MM.1S (cell line): ENCODE data around the gene ARPC3.
A peak's percentile ranks its signal among the peaks of the same experiment; 100 is the strongest.

Experiments
- DNase-seq: peaks from one replicate; pipeline ENCODE4 v3.0.0-alpha.2; 2015
- H2AFZ ChIP-seq: fragments of 300-600 bp; sonication (generic); 2 replicates; pipeline ENCODE4 v1.6.0; 2016; ENCODE audit warnings: antibody characterized with exemption, low read length
- H3F3A ChIP-seq: fragments of 300-600 bp; sonication (generic); 2 replicates; pipeline ENCODE4 v1.6.1; 2016; ENCODE audit warnings: mild to moderate bottlenecking, antibody characterized with exemption, low read length, moderate library complexity, mixed read lengths; ENCODE audit not compliant: insufficient read depth
- H3K27ac ChIP-seq: fragments of 300-600 bp; sonication (generic); 2 replicates; pipeline ENCODE4 v1.5.1; 2016; ENCODE audit warnings: mild to moderate bottlenecking, low read length
- H3K27me3 ChIP-seq: fragments of 300-600 bp; sonication (generic); replicated peaks from 2 replicates; pipeline ENCODE4 v1.6.0; 2016; ENCODE audit warnings: low read length; ENCODE audit not compliant: insufficient read depth
- H3K36me3 ChIP-seq: fragments of 300-600 bp; sonication (generic); replicated peaks from 2 replicates; pipeline ENCODE4 v1.6.1; 2016; ENCODE audit warnings: mild to moderate bottlenecking, low read length, mixed read lengths; ENCODE audit not compliant: insufficient read depth
- H3K4me1 ChIP-seq: fragments of 300-600 bp; sonication (generic); 2 replicates; pipeline ENCODE4 v1.6.1; 2016; ENCODE audit warnings: low read length, mixed read lengths
- H3K4me2 ChIP-seq: fragments of 300-600 bp; sonication (generic); 2 replicates; pipeline ENCODE4 v1.6.0; 2016; ENCODE audit warnings: low read depth, low read length
- H3K4me3 ChIP-seq: fragments of 300-600 bp; sonication (generic); 2 replicates; pipeline ENCODE4 v1.5.1; 2016; ENCODE audit warnings: low read length, mixed read lengths
- H3K79me2 ChIP-seq: fragments of 300-600 bp; sonication (generic); 2 replicates; pipeline ENCODE4 v1.6.1; 2016; ENCODE audit warnings: mixed run types, low read length, mixed read lengths
- H3K9ac ChIP-seq: fragments of 300-600 bp; sonication (generic); 2 replicates; pipeline ENCODE4 v1.6.1; 2016; ENCODE audit warnings: low read length, mixed read lengths
- H3K9me2 ChIP-seq: fragments of 300-600 bp; sonication (generic); replicated peaks from 2 replicates; pipeline ENCODE4 v1.6.1; 2016; ENCODE audit warnings: mild to moderate bottlenecking, low read length, mixed read lengths; ENCODE audit not compliant: insufficient read depth
- H3K9me3 ChIP-seq: fragments of 300-600 bp; sonication (generic); replicated peaks from 2 replicates; pipeline ENCODE4 v1.6.1; 2016; ENCODE audit warnings: mild to moderate bottlenecking, low read length, mixed read lengths; ENCODE audit not compliant: insufficient read depth
- H4K20me1 ChIP-seq: fragments of 300-600 bp; sonication (generic); 2 replicates; pipeline ENCODE4 v1.6.1; 2016; ENCODE audit warnings: mild to moderate bottlenecking, low read length, moderate library complexity, mixed read lengths; ENCODE audit not compliant: insufficient read depth
- EZH2 ChIP-seq: fragments of 300-600 bp; sonication (generic); optimal IDR thresholded peaks from 2 replicates; pipeline ENCODE3; 2017; ENCODE audit warnings: low read depth, mild to moderate bottlenecking, antibody characterized with exemption, low read length, mixed read lengths
- EZH2phosphoT487 ChIP-seq: fragments of 300-600 bp; sonication (generic); IDR thresholded peaks from 2 replicates; pipeline ENCODE4 v1.6.1; 2018; ENCODE audit warnings: antibody characterized with exemption, low read length
- TF ChIP-seq, protein P1 (sequence below): fragments of 300-600 bp; sonication (generic); IDR thresholded peaks from 2 replicates; pipeline ENCODE4 v1.5.1; 2016; ENCODE audit warnings: antibody characterized with exemption, low read length, mixed read lengths

The ARPC3 gene

GRCh38 chr12:110449799-110450497, at the start of gene ARPC3:
Gene ARPC3, minus strand, starts transcription at chr12:110450337. Its CDS starts 77 bp downstream, at chr12:110450260.
- H2AFZ ChIP-seq = peak within 1 kb of the TSS; percentile 61
- peaks cover 33% of the 10 kb centered on the region for H3K79me2 ChIP-seq
- peaks cover 8% of the 10 kb centered on the region; the same call in 1 of the 2 replicates for H3F3A ChIP-seq
- peak within 1 kb of the TSS; percentile 70; the same call in 1 of the 2 replicates for H3K27ac ChIP-seq
- peak within 1 kb of the TSS; percentile 77 for H3K9ac ChIP-seq
- peak within 1 kb of the TSS; percentile 49; the same call in 1 of the 2 replicates for H3K4me2 ChIP-seq
- H3K4me3 ChIP-seq = peak within 1 kb of the TSS; percentile 78
- DNase-seq = peak; percentile 87
- H3K9me3 ChIP-seq = no peaks in the 10 kb centered on the region
- H4K20me1 ChIP-seq = no peaks in the 10 kb centered on the region
- H3K27me3 ChIP-seq = no peaks in the 10 kb centered on the region
- TF ChIP-seq EZH2 (no peak), EZH2phosphoT487 (no peak)
- TF ChIP-seq, protein P1, sequence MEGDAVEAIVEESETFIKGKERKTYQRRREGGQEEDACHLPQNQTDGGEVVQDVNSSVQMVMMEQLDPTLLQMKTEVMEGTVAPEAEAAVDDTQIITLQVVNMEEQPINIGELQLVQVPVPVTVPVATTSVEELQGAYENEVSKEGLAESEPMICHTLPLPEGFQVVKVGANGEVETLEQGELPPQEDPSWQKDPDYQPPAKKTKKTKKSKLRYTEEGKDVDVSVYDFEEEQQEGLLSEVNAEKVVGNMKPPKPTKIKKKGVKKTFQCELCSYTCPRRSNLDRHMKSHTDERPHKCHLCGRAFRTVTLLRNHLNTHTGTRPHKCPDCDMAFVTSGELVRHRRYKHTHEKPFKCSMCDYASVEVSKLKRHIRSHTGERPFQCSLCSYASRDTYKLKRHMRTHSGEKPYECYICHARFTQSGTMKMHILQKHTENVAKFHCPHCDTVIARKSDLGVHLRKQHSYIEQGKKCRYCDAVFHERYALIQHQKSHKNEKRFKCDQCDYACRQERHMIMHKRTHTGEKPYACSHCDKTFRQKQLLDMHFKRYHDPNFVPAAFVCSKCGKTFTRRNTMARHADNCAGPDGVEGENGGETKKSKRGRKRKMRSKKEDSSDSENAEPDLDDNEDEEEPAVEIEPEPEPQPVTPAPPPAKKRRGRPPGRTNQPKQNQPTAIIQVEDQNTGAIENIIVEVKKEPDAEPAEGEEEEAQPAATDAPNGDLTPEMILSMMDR = peak; percentile 65
- no peaks in the 10 kb centered on the region for H3K36me3 ChIP-seq
- H3K4me1 ChIP-seq = no peaks in the 10 kb centered on the region
- H3K9me2 ChIP-seq = no peaks in the 10 kb centered on the region

DNA sequence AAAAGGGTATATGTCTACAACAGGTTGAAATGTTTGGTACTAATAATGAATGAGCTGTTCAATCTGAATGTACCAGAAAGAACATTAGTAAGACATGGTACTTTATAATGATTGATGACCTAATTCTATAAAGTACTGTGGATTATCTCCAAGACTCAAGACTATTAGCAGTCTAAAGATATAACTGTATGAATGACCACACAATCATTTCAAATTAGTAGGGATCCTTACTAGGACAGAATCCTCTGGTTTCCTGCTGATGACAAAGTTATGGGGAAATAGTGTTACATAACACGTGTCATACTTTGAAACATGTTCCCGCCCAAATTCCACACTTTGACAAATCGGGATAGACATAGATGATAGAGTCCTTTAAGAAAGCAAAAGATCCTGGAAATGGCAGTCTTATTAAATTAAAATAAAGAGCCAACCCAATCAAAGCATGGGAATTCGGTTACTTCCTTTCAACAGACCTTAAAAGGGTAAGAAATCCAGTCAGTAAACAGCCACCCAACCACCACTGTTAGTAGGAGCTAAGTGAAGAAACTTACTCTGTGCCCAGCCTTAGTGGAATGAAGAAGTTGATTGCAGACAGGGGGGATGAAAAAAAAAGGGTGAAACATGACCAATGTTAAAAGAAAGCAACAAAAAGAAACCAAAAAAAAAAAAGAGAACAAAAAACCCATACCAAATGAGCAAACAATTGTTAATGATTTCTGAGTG, 49.0 kb upstream of the ARPC3 start:
- Histone ChIP-seq H3K79me2 (peaks cover 43% of the 10 kb centered on the region), H3K36me3 (no peaks in the 10 kb centered on the region), H3K27ac (no peak overlapping the region), H3K9ac (no peak overlapping the region), H2AFZ (no peak overlapping the region), H3F3A (no peaks in the 10 kb centered on the region), H3K9me3 (no peaks in the 10 kb centered on the region), H3K27me3 (no peaks in the 10 kb centered on the region), H4K20me1 (no peaks in the 10 kb centered on the region), H3K4me1 (peaks cover 9% of the 10 kb centered on the region; the same call in 1 of the 2 replicates), H3K4me2 (no peak overlapping the region), H3K4me3 (no peak overlapping the region), H3K9me2 (no peaks in the 10 kb centered on the region)
- DNase-seq = no peak
- TF ChIP-seq EZH2 = no peak
- TF ChIP-seq, protein P1 = no peak
- TF ChIP-seq EZH2phosphoT487 = no peak

DNA sequence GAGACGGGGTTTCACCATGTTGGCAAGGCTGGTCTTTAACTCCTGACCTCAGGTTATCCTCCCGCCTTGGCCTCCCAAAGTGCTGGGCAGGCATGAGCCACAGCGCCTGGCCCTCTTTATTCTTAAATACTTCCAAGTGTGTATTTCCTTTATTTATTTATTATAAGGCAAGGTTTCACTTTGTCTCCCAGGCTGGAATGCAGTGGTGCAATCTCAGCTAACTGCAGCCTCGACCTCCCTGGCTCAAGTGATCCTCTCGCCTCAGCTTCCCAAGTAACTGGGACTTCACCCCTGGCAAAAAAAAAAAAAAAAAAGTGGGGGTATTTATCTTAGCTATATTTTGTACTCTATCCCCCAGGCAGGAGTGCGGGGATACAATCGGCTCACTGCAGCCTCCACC, 25.3 kb upstream of the ARPC3 start:
- H3K4me2 ChIP-seq = no peak overlapping the region
- no peaks in the 10 kb centered on the region for H3K79me2 ChIP-seq
- no peak overlapping the region for H3K9ac ChIP-seq
- no peak for DNase-seq
- no peaks in the 10 kb centered on the region for H3K36me3 ChIP-seq
- TF ChIP-seq EZH2 (no peak), EZH2phosphoT487 (no peak)
- TF ChIP-seq, protein P1 = no peak
- no peaks in the 10 kb centered on the region for H3K4me1 ChIP-seq
- no peaks in the 10 kb centered on the region for H3K9me3 ChIP-seq
- no peak overlapping the region for H3K4me3 ChIP-seq
- H3F3A ChIP-seq = no peaks in the 10 kb centered on the region
- H4K20me1 ChIP-seq = no peaks in the 10 kb centered on the region
- no peak overlapping the region for H3K27ac ChIP-seq
- no peak overlapping the region for H2AFZ ChIP-seq
- no peaks in the 10 kb centered on the region for H3K27me3 ChIP-seq
- H3K9me2 ChIP-seq = no peaks in the 10 kb centered on the region
